ENCODE results near the gene IFIT1B. TPM values are rescaled to one million over a fixed set of nuclear protein-coding genes. Genes with fewer than 3 reads are reported as not detected.

The IFIT1B gene
- total RNA-seq, 1 donor, result 0.10 TPM

Other genes with a start within 250 kb of the IFIT1B start
- 0.63 TPM for gene CH25H, start 170.7 kb upstream of the IFIT1B start, total RNA-seq
- gene LIPA, start 126.3 kb upstream of the IFIT1B start, total RNA-seq, result 45.0 TPM
- gene IFIT2, start 76.0 kb upstream of the IFIT1B start, total RNA-seq, result 99.4 TPM
- 30.7 TPM for gene IFIT3, start 50.1 kb upstream of the IFIT1B start, total RNA-seq
- 5.9 TPM for gene IFIT1, start 14.6 kb downstream of the IFIT1B start, total RNA-seq
- gene IFIT5, start 36.5 kb downstream of the IFIT1B start, total RNA-seq, result 50.7 TPM
- not detected for gene SLC16A12, start 157.5 kb downstream of the IFIT1B start, total RNA-seq

Measured in mononuclear cell (primary cell).